HFF-Myc (cell line): ENCODE results near the gene PRODH.
"Not testable (repeated sequence)": the region's sequence is repeated elsewhere in the genome, so short reads cannot be mapped to it uniquely, and the experiment has no call there.

Experiments
- DNase-seq: peaks from one replicate; pipeline ENCODE4 v3.0.0-alpha.2; 2011; ENCODE audit warnings: low read depth; ENCODE audit errors: extremely low read depth
- H3K4me3 ChIP-seq: replicated peaks from 2 replicates; pipeline ENCODE4 v1.5.1; 2011; ENCODE audit warnings: low read depth, mild to moderate bottlenecking, control low read depth, low read length
- CTCF ChIP-seq: IDR thresholded peaks from 2 replicates; pipeline ENCODE4 v1.5.1; 2012; ENCODE audit warnings: mild to moderate bottlenecking, low read depth, low read length, control low read depth; ENCODE audit errors: missing control alignments

Gene PRODH

GRCh38 chr22:18965526-18966421 lies 29.7 kb upstream of the PRODH start:
- no peak for DNase-seq
- no peak overlapping the region for H3K4me3 ChIP-seq
- TF ChIP-seq CTCF: no peak

- H3K4me3 ChIP-seq, DNase-seq: not testable (repeated sequence)
Measured at GRCh38 chr22:18964501-18965265, 28.6 kb upstream of the PRODH start.

- not testable (repeated sequence) for H3K4me3 ChIP-seq, DNase-seq
Measured at GRCh38 chr22:18964051-18964450, 28.0 kb upstream of the PRODH start.

- no peak overlapping the region for H3K4me3 ChIP-seq
- no peak for DNase-seq
- no peak for TF ChIP-seq CTCF
Measured at GRCh38 chr22:18962308-18962635, 26.2 kb upstream of the PRODH start.

- not testable (repeated sequence) for DNase-seq, H3K4me3 ChIP-seq
Measured at GRCh38 chr22:18961632-18962307, 25.7 kb upstream of the PRODH start.

- H3K4me3 ChIP-seq, DNase-seq: not testable (repeated sequence)
Measured at GRCh38 chr22:18961201-18961600, 25.1 kb upstream of the PRODH start.

- H3K4me3 ChIP-seq, DNase-seq: not testable (repeated sequence)
Measured at GRCh38 chr22:18960166-18960820, 24.2 kb upstream of the PRODH start.

GRCh38 chr22:18959741-18960140 lies 23.6 kb upstream of the PRODH start:
- DNase-seq, H3K4me3 ChIP-seq: not testable (repeated sequence)

GRCh38 chr22:18959266-18959665 lies 23.2 kb upstream of the PRODH start:
- not testable (repeated sequence) for H3K4me3 ChIP-seq, DNase-seq

GRCh38 chr22:18958738-18959137 lies 22.6 kb upstream of the PRODH start:
- not testable (repeated sequence) for DNase-seq, H3K4me3 ChIP-seq

GRCh38 chr22:18958321-18958705 lies 22.2 kb upstream of the PRODH start:
- DNase-seq, H3K4me3 ChIP-seq: not testable (repeated sequence)

GRCh38 chr22:18957621-18958320 lies 21.7 kb upstream of the PRODH start:
- H3K4me3 ChIP-seq, DNase-seq: not testable (repeated sequence)

GRCh38 chr22:18956956-18957355 lies 20.9 kb upstream of the PRODH start:
- H3K4me3 ChIP-seq, DNase-seq: not testable (repeated sequence)

GRCh38 chr22:18956121-18956895 lies 20.2 kb upstream of the PRODH start:
- not testable (repeated sequence) for DNase-seq, H3K4me3 ChIP-seq
